ENCODE results near the gene ANKZF1. TPM values are rescaled to one million over a fixed set of nuclear protein-coding genes. Genes with fewer than 3 reads are reported as not detected.

The ANKZF1 gene
- total and polyA plus RNA-seq, 10 of the 15 experiments (the other 5 are each of a cell fraction or from before 2014, with no cell fraction given) = 3.1 to 104 (median 35.0) TPM

GRCh38 chr2:219218217-219218731, 11.3 kb upstream of the ANKZF1 start (continued):
- TF ChIP-seq ZBTB40 (IDR thresholded peaks at IDR 0.05; ENCODE audit: borderline replicate concordance) (peak; percentile 27; the same call in 1 of the 2 replicates), REST (IDR thresholded peaks at IDR 0.05; ENCODE audit: low read depth, low read length) (peak; percentile 78), ZZZ3 (IDR thresholded peaks at IDR 0.05; ENCODE audit: control insufficient read depth, insufficient read length, low read depth) (no peak), NR2C2 (IDR thresholded peaks at IDR 0.05; ENCODE audit: borderline replicate concordance, control insufficient read depth, insufficient read length, low read depth) (no peak)
